NB4 (cell line): ENCODE measurements around the gene SENP3.

ENCODE experiments used
- DNase-seq: peaks from one replicate; pipeline ENCODE4 v3.0.0; 2010; ENCODE audit warnings: low read depth
- H3K4me3 ChIP-seq: one replicate; pipeline ENCODE4 v1.5.1; 2011; ENCODE audit warnings: mild to moderate bottlenecking, low read depth, low read length, moderate library complexity
- CTCF ChIP-seq: IDR thresholded peaks from one replicate; pipeline ENCODE4 v1.5.1; 2012; ENCODE audit warnings: low read depth, low read length
- MAX ChIP-seq: IDR thresholded peaks from 2 replicates; pipeline ENCODE4 v1.6.1; 2011; ENCODE audit warnings: low read depth, low read length
- MYC ChIP-seq: IDR thresholded peaks from 2 replicates; pipeline ENCODE4 v1.6.1; 2011; ENCODE audit warnings: low read depth, low read length
- POLR2A ChIP-seq: IDR thresholded peaks from 2 replicates; pipeline ENCODE4 v1.6.1; 2011; ENCODE audit warnings: mild to moderate bottlenecking; ENCODE audit not compliant: insufficient read length; ENCODE audit errors: extremely low read depth

The SENP3 gene

GRCh38 chr17:7586673-7587419 lies 25.1 kb downstream of the SENP3 start:
- no peak overlapping the region for H3K4me3 ChIP-seq
- TF ChIP-seq CTCF (peak; percentile 1), MYC (no peak), MAX (no peak), POLR2A (no peak)
- DNase-seq, result no peak

DNA sequence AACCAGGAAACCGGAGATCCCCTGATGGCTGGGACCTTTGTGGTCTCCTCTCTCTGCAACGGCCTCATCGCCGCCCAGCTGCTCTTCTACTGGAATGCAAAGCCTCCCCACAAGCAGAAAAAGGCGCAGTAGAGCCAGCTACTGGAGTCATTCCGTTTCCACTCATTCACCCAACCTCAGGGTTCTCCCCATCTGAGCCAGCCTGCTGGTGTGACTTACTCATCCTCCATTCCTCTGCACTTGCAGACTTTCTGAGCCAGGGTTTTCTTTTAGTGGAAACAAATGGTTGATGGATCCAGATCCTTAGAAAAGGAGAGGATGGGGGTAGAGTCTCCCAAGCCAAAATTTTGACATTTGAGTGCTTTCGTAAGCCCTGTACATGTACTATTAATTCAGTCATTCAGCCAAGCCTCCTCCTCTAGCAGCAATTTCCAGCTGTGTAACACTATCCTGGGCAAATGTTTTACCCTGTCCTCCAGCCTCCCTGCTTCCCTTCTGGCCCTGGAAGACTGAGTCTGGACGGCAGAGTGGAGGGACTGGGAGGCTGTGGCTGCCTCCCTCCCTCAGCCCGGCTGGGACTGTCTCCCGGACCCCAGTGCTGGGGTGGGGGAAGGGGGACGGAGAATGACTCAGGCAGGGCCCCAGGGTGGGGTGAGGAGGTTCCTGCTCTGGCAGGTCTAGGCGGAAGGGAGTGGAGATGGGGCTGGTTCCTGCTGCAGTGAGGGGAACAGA lies 25.9 kb downstream of the SENP3 start:
- no peak for TF ChIP-seq POLR2A
- TF ChIP-seq MYC, result no peak
- TF ChIP-seq CTCF, result no peak
- TF ChIP-seq MAX, result no peak
- no peak overlapping the region for H3K4me3 ChIP-seq
- DNase-seq, result no peak

DNA sequence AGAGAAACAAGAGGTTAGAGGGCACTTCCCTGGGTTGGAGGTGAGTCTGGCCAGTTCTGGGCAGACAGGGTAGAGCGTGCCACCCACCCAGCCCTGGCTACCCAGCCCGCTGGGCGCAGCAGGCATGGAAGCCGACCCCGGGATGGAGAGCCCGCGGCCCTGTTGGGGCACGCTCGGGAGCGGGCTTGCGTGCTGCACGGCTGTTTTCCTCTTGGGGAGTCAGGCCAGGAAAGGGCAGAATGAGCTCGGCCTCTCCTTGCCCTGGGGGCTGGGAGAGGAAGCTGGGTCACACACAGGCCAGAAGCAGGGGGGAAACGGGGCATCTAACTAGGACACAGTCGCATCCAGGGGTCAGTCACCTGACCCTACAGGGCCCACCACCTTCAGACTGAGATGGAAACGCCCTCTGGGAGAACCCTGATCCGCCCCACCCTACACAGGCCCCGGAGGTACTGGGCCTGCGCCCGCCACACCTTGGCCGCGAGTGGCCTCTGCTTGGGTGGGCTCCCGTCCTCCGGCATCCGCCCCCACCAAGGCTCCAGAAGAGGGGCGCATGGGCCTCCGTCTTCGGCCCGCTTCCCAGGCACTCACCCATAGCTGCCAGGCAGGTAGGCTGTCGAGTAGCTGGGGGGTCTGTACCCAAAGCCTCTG lies 27.0 kb downstream of the SENP3 start:
- TF ChIP-seq CTCF (no peak), POLR2A (no peak), MYC (no peak), MAX (no peak)
- no peak for DNase-seq
- no peak overlapping the region for H3K4me3 ChIP-seq

DNA sequence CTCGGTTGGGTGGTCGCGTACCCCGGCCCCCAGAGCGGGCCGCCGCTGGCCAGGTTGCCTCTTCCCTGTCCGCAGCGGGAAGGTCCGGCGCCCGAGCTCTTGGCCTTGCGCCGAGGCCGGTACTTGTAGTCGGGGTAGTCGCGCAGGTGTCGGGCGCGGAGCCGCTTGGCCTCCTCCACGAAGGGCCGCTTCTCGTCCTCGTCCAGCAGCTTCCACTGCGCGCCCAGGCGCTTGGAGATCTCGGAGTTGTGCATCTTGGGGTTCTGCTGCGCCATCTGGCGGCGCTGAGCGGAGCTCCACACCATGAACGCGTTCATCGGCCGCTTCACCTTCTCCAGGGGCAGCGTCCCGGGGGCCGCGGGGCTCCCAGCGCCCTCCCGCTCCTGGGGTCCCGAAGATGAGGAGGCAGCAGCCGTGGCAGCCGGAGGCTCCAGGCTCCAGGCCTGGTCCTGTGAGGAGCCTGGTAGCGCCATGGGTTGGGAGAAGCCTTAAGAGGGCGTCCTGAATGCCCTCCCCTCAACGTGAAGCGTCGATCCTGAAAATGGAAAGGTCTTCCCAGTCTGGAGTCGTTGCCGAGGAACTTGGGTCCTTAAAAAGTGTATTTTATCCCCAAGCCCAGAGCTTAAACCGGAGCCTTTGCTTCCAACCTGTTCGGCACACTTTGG lies 27.6 kb downstream of the SENP3 start:
- TF ChIP-seq POLR2A (no peak), MYC (no peak), MAX (no peak), CTCF (no peak)
- DNase-seq, result no peak
- H3K4me3 ChIP-seq, result no peak overlapping the region

- H3K4me3 ChIP-seq, result no peak within 1 kb of the TSS
- TF ChIP-seq MAX, result no peak
- no peak for TF ChIP-seq MYC
- TF ChIP-seq CTCF, result no peak
- TF ChIP-seq POLR2A, result no peak
- DNase-seq, result no peak
Measured at GRCh38 chr17:7589891-7590691, 28.4 kb downstream of the SENP3 start, which contains the start of gene SOX15. TSS of gene SOX15 (minus strand) at chr17:7590094. CDS start at chr17:7589676, 418 bp downstream.
